Measurements from ENCODE around the gene SPATA17. TPM values are rescaled to one million over a fixed set of nuclear protein-coding genes. Genes with fewer than 3 reads are reported as not detected.
A peak's percentile ranks its signal among the peaks of the same experiment; 100 is the strongest.

The SPATA17 gene
- total and polyA plus RNA-seq, 10 of the 15 experiments (the other 5 are each of a cell fraction or from before 2014, with no cell fraction given), result 0.08 to 0.27 (median 0.11) TPM; not detected in 6

DNA sequence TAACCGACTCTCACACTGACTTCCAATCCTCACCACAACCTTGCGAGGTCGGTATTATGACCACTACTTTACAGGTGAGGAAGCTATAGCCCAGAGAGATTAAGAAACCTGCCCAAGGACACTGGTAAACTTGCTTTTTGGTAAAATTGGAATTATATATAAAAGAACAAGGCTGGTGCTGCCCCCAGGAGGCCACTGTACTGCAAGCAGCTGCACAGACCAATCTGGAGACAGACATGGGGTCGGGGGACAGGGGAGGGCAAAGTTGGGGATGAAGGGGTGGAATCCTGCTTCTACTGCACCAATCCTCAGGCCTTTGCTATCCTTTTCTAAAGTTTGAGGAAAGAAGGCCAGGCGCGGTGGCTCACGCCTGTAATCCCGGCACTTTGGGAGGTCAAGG, 280.8 kb downstream of the SPATA17 start:
- no peak overlapping the region for H3K27ac ChIP-seq (ENCODE audit: control insufficient read depth, insufficient read depth)
- no peaks in the 10 kb centered on the region for H3K79me2 ChIP-seq (ENCODE audit: control insufficient read depth, insufficient read depth, low read length)
- peak; percentile 41; the same call in 2 of the 3 replicates for ATAC-seq
- ChIA-PET RAD21 (ENCODE audit: unreplicated experiment) (no interaction called here), SMC1A (ENCODE audit: uncharacterized antibody, unreplicated experiment) (no interaction called here), CTCF (interaction anchor here (1.0 kb wide), 1 partner anchor 33 kb away, joined by 4 read pairs; no protein-coding TSS in a partner anchor), POLR2A (no interaction called here)
- no peak overlapping the region for H3K4me3 ChIP-seq
- H2AFZ ChIP-seq (ENCODE audit: control insufficient read depth, low read depth, low read length), result no peak overlapping the region
- in situ Hi-C loops (cut with MboI), result no loop called here
- H3K4me1 ChIP-seq (ENCODE audit: control insufficient read depth, insufficient read depth, low read length), result no peaks in the 10 kb centered on the region
- no peaks in the 10 kb centered on the region for H3K27me3 ChIP-seq (replicated peaks in 1 of 2; ENCODE audit: control insufficient read depth in 2 of 2, insufficient read depth in 2 of 2, low read length in 1 of 2)
- FAIRE-seq, result no peak
- no peaks in the 10 kb centered on the region for H4K20me1 ChIP-seq (ENCODE audit: control insufficient read depth, insufficient read depth)
- TF ChIP-seq MXI1 (IDR thresholded peaks at IDR 0.05; ENCODE audit: low read depth, low read length) (no peak), SRF (IDR thresholded peaks at IDR 0.05; ENCODE audit: low read depth in 2 of 2, low read length in 2 of 2) (no peak), MEF2B (IDR thresholded peaks at IDR 0.05; ENCODE audit: partially characterized antibody, poor library complexity, severe bottlenecking) (no peak)
- TF ChIP-seq, protein P1, sequence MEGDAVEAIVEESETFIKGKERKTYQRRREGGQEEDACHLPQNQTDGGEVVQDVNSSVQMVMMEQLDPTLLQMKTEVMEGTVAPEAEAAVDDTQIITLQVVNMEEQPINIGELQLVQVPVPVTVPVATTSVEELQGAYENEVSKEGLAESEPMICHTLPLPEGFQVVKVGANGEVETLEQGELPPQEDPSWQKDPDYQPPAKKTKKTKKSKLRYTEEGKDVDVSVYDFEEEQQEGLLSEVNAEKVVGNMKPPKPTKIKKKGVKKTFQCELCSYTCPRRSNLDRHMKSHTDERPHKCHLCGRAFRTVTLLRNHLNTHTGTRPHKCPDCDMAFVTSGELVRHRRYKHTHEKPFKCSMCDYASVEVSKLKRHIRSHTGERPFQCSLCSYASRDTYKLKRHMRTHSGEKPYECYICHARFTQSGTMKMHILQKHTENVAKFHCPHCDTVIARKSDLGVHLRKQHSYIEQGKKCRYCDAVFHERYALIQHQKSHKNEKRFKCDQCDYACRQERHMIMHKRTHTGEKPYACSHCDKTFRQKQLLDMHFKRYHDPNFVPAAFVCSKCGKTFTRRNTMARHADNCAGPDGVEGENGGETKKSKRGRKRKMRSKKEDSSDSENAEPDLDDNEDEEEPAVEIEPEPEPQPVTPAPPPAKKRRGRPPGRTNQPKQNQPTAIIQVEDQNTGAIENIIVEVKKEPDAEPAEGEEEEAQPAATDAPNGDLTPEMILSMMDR (IDR thresholded peaks at IDR 0.05 in 2 of 3, conservative IDR thresholded peaks at IDR 0.05 in 1 of 3; ENCODE audit: control insufficient read depth in 2 of 3, extremely low read depth in 1 of 3, insufficient read depth in 1 of 3, low read depth in 3 of 3, low read length in 3 of 3), result peak in 1 of 3 experiments; percentile 14; a peak in 1 of 6 replicates
- TF ChIP-seq, protein P2, sequence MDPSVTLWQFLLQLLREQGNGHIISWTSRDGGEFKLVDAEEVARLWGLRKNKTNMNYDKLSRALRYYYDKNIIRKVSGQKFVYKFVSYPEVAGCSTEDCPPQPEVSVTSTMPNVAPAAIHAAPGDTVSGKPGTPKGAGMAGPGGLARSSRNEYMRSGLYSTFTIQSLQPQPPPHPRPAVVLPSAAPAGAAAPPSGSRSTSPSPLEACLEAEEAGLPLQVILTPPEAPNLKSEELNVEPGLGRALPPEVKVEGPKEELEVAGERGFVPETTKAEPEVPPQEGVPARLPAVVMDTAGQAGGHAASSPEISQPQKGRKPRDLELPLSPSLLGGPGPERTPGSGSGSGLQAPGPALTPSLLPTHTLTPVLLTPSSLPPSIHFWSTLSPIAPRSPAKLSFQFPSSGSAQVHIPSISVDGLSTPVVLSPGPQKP (IDR thresholded peaks at IDR 0.05; ENCODE audit: low read depth, low read length), result no peak
- 45% methylated on average over 8 of the region's 8 CpGs for WGBS (ENCODE audit: insufficient coverage, insufficient replicate concordance, low lambda C conversion rate, missing lambda C conversion rate)
- intact Hi-C loops (cut with micrococcal nuclease; ENCODE audit: unreplicated experiment), result loop anchor here (10.0 kb wide), 1 partner anchor 263 kb away; no protein-coding TSS in a partner anchor
- no peak overlapping the region for H3K9ac ChIP-seq (ENCODE audit: control insufficient read depth, insufficient read depth, low read length)
- no peak overlapping the region for H3K4me2 ChIP-seq (ENCODE audit: control insufficient read depth, insufficient read depth)
- H3K36me3 ChIP-seq (ENCODE audit: control insufficient read depth in 2 of 2, insufficient read depth in 2 of 2, low read length in 1 of 2), result no peaks in the 10 kb centered on the region
- no peaks in the 10 kb centered on the region for H3K9me3 ChIP-seq (replicated peaks; ENCODE audit: control insufficient read depth, insufficient read depth, low read length)
- BruUV-seq (replicated peaks), result no TSS peak
- DNase-seq (ENCODE audit: low read depth, low spot score), result no peak

Measured in GM12878 (cell line).